ENCODE results near the gene RELA.

DNA sequence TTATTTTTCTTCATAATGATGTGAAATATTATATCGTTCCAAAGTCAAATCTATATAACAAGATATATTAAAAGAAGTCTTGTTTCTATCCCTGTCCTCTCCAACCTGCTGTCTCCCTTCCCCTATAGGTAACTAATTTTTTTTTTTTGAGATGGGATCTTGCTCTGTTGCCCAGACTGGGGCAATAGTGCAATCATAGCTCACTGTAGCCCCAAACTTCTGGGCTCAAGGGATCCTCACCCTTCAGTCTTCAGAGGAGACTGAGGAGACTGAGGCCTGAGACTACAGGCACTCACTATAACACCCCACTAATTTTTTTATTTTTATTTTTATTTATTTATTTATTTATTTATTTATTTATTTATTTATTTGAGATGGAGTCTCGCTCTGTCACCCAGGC lies 10.3 kb upstream of the RELA start:
- TF ChIP-seq, protein P1, sequence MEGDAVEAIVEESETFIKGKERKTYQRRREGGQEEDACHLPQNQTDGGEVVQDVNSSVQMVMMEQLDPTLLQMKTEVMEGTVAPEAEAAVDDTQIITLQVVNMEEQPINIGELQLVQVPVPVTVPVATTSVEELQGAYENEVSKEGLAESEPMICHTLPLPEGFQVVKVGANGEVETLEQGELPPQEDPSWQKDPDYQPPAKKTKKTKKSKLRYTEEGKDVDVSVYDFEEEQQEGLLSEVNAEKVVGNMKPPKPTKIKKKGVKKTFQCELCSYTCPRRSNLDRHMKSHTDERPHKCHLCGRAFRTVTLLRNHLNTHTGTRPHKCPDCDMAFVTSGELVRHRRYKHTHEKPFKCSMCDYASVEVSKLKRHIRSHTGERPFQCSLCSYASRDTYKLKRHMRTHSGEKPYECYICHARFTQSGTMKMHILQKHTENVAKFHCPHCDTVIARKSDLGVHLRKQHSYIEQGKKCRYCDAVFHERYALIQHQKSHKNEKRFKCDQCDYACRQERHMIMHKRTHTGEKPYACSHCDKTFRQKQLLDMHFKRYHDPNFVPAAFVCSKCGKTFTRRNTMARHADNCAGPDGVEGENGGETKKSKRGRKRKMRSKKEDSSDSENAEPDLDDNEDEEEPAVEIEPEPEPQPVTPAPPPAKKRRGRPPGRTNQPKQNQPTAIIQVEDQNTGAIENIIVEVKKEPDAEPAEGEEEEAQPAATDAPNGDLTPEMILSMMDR (conservative IDR thresholded peaks at IDR 0.05; ENCODE audit: low read depth, low read length): no peak
- no peak for TF ChIP-seq EZH2 (IDR thresholded peaks at IDR 0.05; ENCODE audit: borderline replicate concordance, low read depth, low read length, poor library complexity, severe bottlenecking)
